ENCODE results near the gene PDE6C.

PDE6C gene

GRCh38 chr10:93630625-93631557, 18.6 kb downstream of the PDE6C start:
- no peak overlapping the region for H3K27ac ChIP-seq (ENCODE audit: low read depth, low read length)
- peaks cover 6% of the 10 kb centered on the region; the same call in 1 of the 2 replicates for H3K27me3 ChIP-seq (ENCODE audit: insufficient read depth, low read length)
- H2AFZ ChIP-seq (ENCODE audit: low read length, unreplicated experiment): no peak overlapping the region
- H3K4me3 ChIP-seq (ENCODE audit: low read depth, low read length): no peak overlapping the region
- H3K4me1 ChIP-seq (ENCODE audit: control insufficient read depth, insufficient read depth, low read length, unreplicated experiment): no peaks in the 10 kb centered on the region
- no peaks in the 10 kb centered on the region for H3K36me3 ChIP-seq (ENCODE audit: insufficient read depth, low read length)
- H3K79me2 ChIP-seq (ENCODE audit: control insufficient read depth, insufficient read depth, low read length, unreplicated experiment): no peaks in the 10 kb centered on the region

GRCh38 chr10:93639791-93640190, 27.5 kb downstream of the PDE6C start:
- H3K79me2 ChIP-seq (ENCODE audit: control insufficient read depth, insufficient read depth, low read length, unreplicated experiment): no peaks in the 10 kb centered on the region
- H3K27me3 ChIP-seq (ENCODE audit: insufficient read depth, low read length): peaks cover 29% of the 10 kb centered on the region
- no peak overlapping the region for H3K4me3 ChIP-seq (ENCODE audit: low read depth, low read length)
- H3K27ac ChIP-seq (ENCODE audit: low read depth, low read length): no peak overlapping the region
- no peaks in the 10 kb centered on the region for H3K4me1 ChIP-seq (ENCODE audit: control insufficient read depth, insufficient read depth, low read length, unreplicated experiment)
- H2AFZ ChIP-seq (ENCODE audit: low read length, unreplicated experiment): no peak overlapping the region
- no peaks in the 10 kb centered on the region for H3K36me3 ChIP-seq (ENCODE audit: insufficient read depth, low read length)

GRCh38 chr10:93652857-93653256, 40.5 kb downstream of the PDE6C start:
- Histone ChIP-seq H3K36me3 (ENCODE audit: insufficient read depth, low read length) (no peaks in the 10 kb centered on the region), H2AFZ (ENCODE audit: low read length, unreplicated experiment) (no peak overlapping the region), H3K79me2 (ENCODE audit: control insufficient read depth, insufficient read depth, low read length, unreplicated experiment) (no peaks in the 10 kb centered on the region), H3K27me3 (ENCODE audit: insufficient read depth, low read length) (no peaks in the 10 kb centered on the region), H3K4me1 (ENCODE audit: control insufficient read depth, insufficient read depth, low read length, unreplicated experiment) (peaks cover 18% of the 10 kb centered on the region), H3K27ac (ENCODE audit: low read depth, low read length) (peak overlapping the region; percentile 26; the same call in 1 of the 2 replicates), H3K4me3 (ENCODE audit: low read depth, low read length) (no peak overlapping the region)

GRCh38 chr10:93654201-93654600, 41.9 kb downstream of the PDE6C start:
- no peaks in the 10 kb centered on the region for H3K36me3 ChIP-seq (ENCODE audit: insufficient read depth, low read length)
- H3K4me3 ChIP-seq (ENCODE audit: low read depth, low read length): no peak overlapping the region
- no peak overlapping the region for H3K27ac ChIP-seq (ENCODE audit: low read depth, low read length)
- no peaks in the 10 kb centered on the region for H3K79me2 ChIP-seq (ENCODE audit: control insufficient read depth, insufficient read depth, low read length, unreplicated experiment)
- no peak overlapping the region for H2AFZ ChIP-seq (ENCODE audit: low read length, unreplicated experiment)
- H3K27me3 ChIP-seq (ENCODE audit: insufficient read depth, low read length): no peaks in the 10 kb centered on the region
- peaks cover 18% of the 10 kb centered on the region for H3K4me1 ChIP-seq (ENCODE audit: control insufficient read depth, insufficient read depth, low read length, unreplicated experiment)

GRCh38 chr10:93656155-93656554, 43.8 kb downstream of the PDE6C start:
- H3K4me1 ChIP-seq (ENCODE audit: control insufficient read depth, insufficient read depth, low read length, unreplicated experiment): peaks cover 18% of the 10 kb centered on the region
- no peaks in the 10 kb centered on the region for H3K27me3 ChIP-seq (ENCODE audit: insufficient read depth, low read length)
- no peaks in the 10 kb centered on the region for H3K36me3 ChIP-seq (ENCODE audit: insufficient read depth, low read length)
- H2AFZ ChIP-seq (ENCODE audit: low read length, unreplicated experiment): no peak overlapping the region
- H3K4me3 ChIP-seq (ENCODE audit: low read depth, low read length): no peak overlapping the region
- no peak overlapping the region for H3K27ac ChIP-seq (ENCODE audit: low read depth, low read length)
- H3K79me2 ChIP-seq (ENCODE audit: control insufficient read depth, insufficient read depth, low read length, unreplicated experiment): no peaks in the 10 kb centered on the region

GRCh38 chr10:93657757-93658156, 45.4 kb downstream of the PDE6C start:
- no peak overlapping the region for H2AFZ ChIP-seq (ENCODE audit: low read length, unreplicated experiment)
- H3K27me3 ChIP-seq (ENCODE audit: insufficient read depth, low read length): no peaks in the 10 kb centered on the region
- no peak overlapping the region for H3K27ac ChIP-seq (ENCODE audit: low read depth, low read length)
- H3K79me2 ChIP-seq (ENCODE audit: control insufficient read depth, insufficient read depth, low read length, unreplicated experiment): no peaks in the 10 kb centered on the region
- peaks cover 15% of the 10 kb centered on the region for H3K4me1 ChIP-seq (ENCODE audit: control insufficient read depth, insufficient read depth, low read length, unreplicated experiment)
- H3K36me3 ChIP-seq (ENCODE audit: insufficient read depth, low read length): no peaks in the 10 kb centered on the region
- H3K4me3 ChIP-seq (ENCODE audit: low read depth, low read length): no peak overlapping the region

GRCh38 chr10:93666030-93666429, 53.7 kb downstream of the PDE6C start:
- H3K27ac ChIP-seq (ENCODE audit: low read depth, low read length): no peak overlapping the region
- H2AFZ ChIP-seq (ENCODE audit: low read length, unreplicated experiment): no peak overlapping the region
- H3K4me1 ChIP-seq (ENCODE audit: control insufficient read depth, insufficient read depth, low read length, unreplicated experiment): no peaks in the 10 kb centered on the region
- H3K27me3 ChIP-seq (ENCODE audit: insufficient read depth, low read length): no peaks in the 10 kb centered on the region
- peaks cover 7% of the 10 kb centered on the region; the same call in 1 of the 2 replicates for H3K36me3 ChIP-seq (ENCODE audit: insufficient read depth, low read length)
- H3K79me2 ChIP-seq (ENCODE audit: control insufficient read depth, insufficient read depth, low read length, unreplicated experiment): no peaks in the 10 kb centered on the region
- H3K4me3 ChIP-seq (ENCODE audit: low read depth, low read length): no peak overlapping the region

- Histone ChIP-seq H3K27ac (ENCODE audit: low read depth, low read length) (no peak overlapping the region), H2AFZ (ENCODE audit: low read length, unreplicated experiment) (no peak overlapping the region), H3K27me3 (ENCODE audit: insufficient read depth, low read length) (no peaks in the 10 kb centered on the region), H3K4me3 (ENCODE audit: low read depth, low read length) (no peak overlapping the region), H3K36me3 (ENCODE audit: insufficient read depth, low read length) (peaks cover 7% of the 10 kb centered on the region; the same call in 1 of the 2 replicates), H3K4me1 (ENCODE audit: control insufficient read depth, insufficient read depth, low read length, unreplicated experiment) (no peaks in the 10 kb centered on the region), H3K79me2 (ENCODE audit: control insufficient read depth, insufficient read depth, low read length, unreplicated experiment) (no peaks in the 10 kb centered on the region)
These were observed 55.5 kb downstream of the PDE6C start for GRCh38 chr10:93667795-93668194.

GRCh38 chr10:93670372-93670771, 58.0 kb downstream of the PDE6C start:
- no peaks in the 10 kb centered on the region for H3K27me3 ChIP-seq (ENCODE audit: insufficient read depth, low read length)
- no peak overlapping the region for H3K4me3 ChIP-seq (ENCODE audit: low read depth, low read length)
- no peak overlapping the region for H3K27ac ChIP-seq (ENCODE audit: low read depth, low read length)
- H3K4me1 ChIP-seq (ENCODE audit: control insufficient read depth, insufficient read depth, low read length, unreplicated experiment): no peaks in the 10 kb centered on the region
- no peaks in the 10 kb centered on the region for H3K79me2 ChIP-seq (ENCODE audit: control insufficient read depth, insufficient read depth, low read length, unreplicated experiment)
- H3K36me3 ChIP-seq (ENCODE audit: insufficient read depth, low read length): peaks cover 7% of the 10 kb centered on the region; the same call in 1 of the 2 replicates
- no peak overlapping the region for H2AFZ ChIP-seq (ENCODE audit: low read length, unreplicated experiment)

- no peak overlapping the region for H3K4me3 ChIP-seq (ENCODE audit: low read depth, low read length)
- H3K79me2 ChIP-seq (ENCODE audit: control insufficient read depth, insufficient read depth, low read length, unreplicated experiment): no peaks in the 10 kb centered on the region
- no peak overlapping the region for H3K27ac ChIP-seq (ENCODE audit: low read depth, low read length)
- no peaks in the 10 kb centered on the region for H3K4me1 ChIP-seq (ENCODE audit: control insufficient read depth, insufficient read depth, low read length, unreplicated experiment)
- H3K27me3 ChIP-seq (ENCODE audit: insufficient read depth, low read length): no peaks in the 10 kb centered on the region
- H3K36me3 ChIP-seq (ENCODE audit: insufficient read depth, low read length): peaks cover 7% of the 10 kb centered on the region; the same call in 1 of the 2 replicates
- H2AFZ ChIP-seq (ENCODE audit: low read length, unreplicated experiment): no peak overlapping the region
These were observed 58.7 kb downstream of the PDE6C start for GRCh38 chr10:93671042-93671441.

Data from ACC112 (cell line).